H9 (cell line): Measurements from ENCODE around the gene MSANTD2. TPM values are rescaled to one million over a fixed set of nuclear protein-coding genes. Genes with fewer than 3 reads are reported as not detected.

Experiments
- DNase-seq: peaks from one replicate; pipeline ENCODE4 v3.0.0-alpha.2; 2017
- H2AFZ ChIP-seq: one replicate; pipeline ENCODE4 v1.6.1; 2013; ENCODE audit warnings: mild to moderate bottlenecking, low read length, control low read depth, moderate library complexity
- H2AK5ac ChIP-seq: 2 replicates; pipeline ENCODE4 v1.6.1; 2013; ENCODE audit warnings: low read length, control low read depth, mixed read lengths; ENCODE audit not compliant: insufficient read length
- H2BK120ac ChIP-seq: one replicate; pipeline ENCODE4 v1.6.1; 2013; ENCODE audit warnings: low read depth, mild to moderate bottlenecking, low read length, control low read depth, inconsistent platforms; ENCODE audit not compliant: poor library complexity, severe bottlenecking
- H2BK12ac ChIP-seq: 2 replicates; pipeline ENCODE4 v1.6.1; 2013; ENCODE audit warnings: low read length, control low read depth, mixed read lengths, low read depth; ENCODE audit not compliant: insufficient read length
- H2BK15ac ChIP-seq: 2 replicates; pipeline ENCODE4 v1.6.1; 2013; ENCODE audit warnings: low read depth, low read length, control low read depth
- H2BK20ac ChIP-seq: one replicate; pipeline ENCODE4 v1.6.1; 2013; ENCODE audit warnings: low read depth, mild to moderate bottlenecking, low read length, control low read depth, inconsistent platforms; ENCODE audit not compliant: poor library complexity, severe bottlenecking
- H2BK5ac ChIP-seq: 2 replicates; pipeline ENCODE4 v1.6.1; 2013; ENCODE audit warnings: low read length, control low read depth, mixed read lengths; ENCODE audit not compliant: insufficient read length
- H3K14ac ChIP-seq: 2 replicates; pipeline ENCODE4 v1.6.1; 2013; ENCODE audit warnings: low read length, control low read depth; ENCODE audit not compliant: insufficient read depth
- H3K18ac ChIP-seq: 2 replicates; pipeline ENCODE4 v1.6.1; 2013; ENCODE audit warnings: low read depth, mild to moderate bottlenecking, mixed read lengths, low read length, control low read depth; ENCODE audit not compliant: insufficient read length
- H3K23ac ChIP-seq: 2 replicates; pipeline ENCODE4 v1.6.1; 2013; ENCODE audit warnings: low read length, control low read depth, mixed read lengths, low read depth; ENCODE audit not compliant: insufficient read length
- H3K23me2 ChIP-seq: 2 replicates; pipeline ENCODE4 v1.6.1; 2013; ENCODE audit warnings: low read depth, mild to moderate bottlenecking, mixed read lengths, low read length, control low read depth; ENCODE audit not compliant: insufficient read length, poor library complexity, severe bottlenecking
- H3K27ac ChIP-seq: 2 replicates; pipeline ENCODE4 v1.5.1; 2013; ENCODE audit warnings: low read length, control low read depth, mixed read lengths, low read depth; ENCODE audit not compliant: insufficient read length
- H3K27me3 ChIP-seq: 2 replicates; pipeline ENCODE4 v1.6.1; 2013; ENCODE audit warnings: low read length, control low read depth, inconsistent platforms; ENCODE audit not compliant: insufficient read depth
- H3K4ac ChIP-seq: 2 replicates; pipeline ENCODE4 v1.6.1; 2013; ENCODE audit warnings: low read depth, mild to moderate bottlenecking, control low read depth, inconsistent platforms, low read length, moderate library complexity
- H3K4me1 ChIP-seq: 2 replicates; pipeline ENCODE4 v1.6.1; 2013; ENCODE audit warnings: low read length, control low read depth, inconsistent platforms; ENCODE audit not compliant: insufficient read depth
- H3K4me2 ChIP-seq: 2 replicates; pipeline ENCODE4 v1.6.1; 2013; ENCODE audit warnings: low read length, control low read depth, mixed read lengths; ENCODE audit not compliant: insufficient read length, insufficient read depth
- H3K56ac ChIP-seq: 2 replicates; pipeline ENCODE4 v1.6.1; 2013; ENCODE audit warnings: low read depth, mild to moderate bottlenecking, mixed read lengths, low read length, control low read depth; ENCODE audit not compliant: insufficient read length
- H3K79me1 ChIP-seq: 2 replicates; pipeline ENCODE4 v1.6.1; 2013; ENCODE audit warnings: low read depth, mild to moderate bottlenecking, moderate library complexity, low read length, control low read depth, inconsistent platforms; ENCODE audit not compliant: insufficient read depth, poor library complexity, severe bottlenecking
- H3K79me2 ChIP-seq: 2 replicates; pipeline ENCODE4 v1.6.1; 2013; ENCODE audit warnings: low read length, control low read depth, inconsistent platforms; ENCODE audit not compliant: insufficient read depth
- H3K9ac ChIP-seq: 2 replicates; pipeline ENCODE4 v1.6.1; 2013; ENCODE audit warnings: low read length, control low read depth, mixed read lengths; ENCODE audit not compliant: insufficient read length; ENCODE audit errors: extremely low read depth
- H3K9me3 ChIP-seq: one replicate; pipeline ENCODE4 v1.6.1; 2013; ENCODE audit warnings: low read depth, low read length, inconsistent platforms; ENCODE audit not compliant: control insufficient read depth
- H3T11ph ChIP-seq: one replicate; pipeline ENCODE4 v1.6.1; 2013; ENCODE audit warnings: mild to moderate bottlenecking, low read length, control low read depth, inconsistent platforms
- H4K20me1 ChIP-seq: one replicate; pipeline ENCODE4 v1.6.1; 2013; ENCODE audit not compliant: control insufficient read depth, insufficient read length, insufficient read depth
- H4K5ac ChIP-seq: 2 replicates; pipeline ENCODE4 v1.6.1; 2013; ENCODE audit warnings: low read depth, mild to moderate bottlenecking, mixed read lengths, low read length, control low read depth; ENCODE audit not compliant: insufficient read length
- H4K8ac ChIP-seq: replicated peaks from 2 replicates; pipeline ENCODE4 v1.6.1; 2013; ENCODE audit warnings: low read length, control low read depth, mixed read lengths, low read depth; ENCODE audit not compliant: insufficient read length
- H4K91ac ChIP-seq: 2 replicates; pipeline ENCODE4 v1.6.1; 2013; ENCODE audit warnings: low read depth, mild to moderate bottlenecking, moderate library complexity, mixed read lengths, low read length, control low read depth; ENCODE audit not compliant: insufficient read length
- H3K27ac Mint-ChIP-seq, 3 experiments: 2 replicates in 2 of 3; 3 replicates in 1 of 3; pipeline ENCODE4 v1.8.0; 2020 to 2021; ENCODE audit warnings: mixed read lengths in 3 of 3, mild to moderate bottlenecking in 1 of 3, moderate library complexity in 1 of 3
- H3K27me3 Mint-ChIP-seq: 2 replicates; pipeline ENCODE4 v1.8.0; 2021; ENCODE audit warnings: low read depth, mild to moderate bottlenecking, moderate library complexity, mixed read lengths
- H3K36me3 Mint-ChIP-seq, 3 experiments: 2 replicates in 2 of 3; 3 replicates in 1 of 3; pipeline ENCODE4 v1.8.0; 2020 to 2021; ENCODE audit warnings: low read depth in 3 of 3, mixed read lengths in 3 of 3; ENCODE audit not compliant: insufficient read depth in 1 of 3
- H3K4me1 Mint-ChIP-seq, 2 experiments: 2 replicates each; pipeline ENCODE4 v1.8.0; 2020; ENCODE audit warnings: mixed read lengths in 2 of 2
- H3K4me3 Mint-ChIP-seq, 2 experiments: 2 replicates in 1 of 2; 3 replicates in 1 of 2; pipeline ENCODE4 v1.8.0; 2020 to 2021; ENCODE audit warnings: mild to moderate bottlenecking in 2 of 2, mixed read lengths in 2 of 2, moderate library complexity in 1 of 2
- H3K9me3 Mint-ChIP-seq, 2 experiments: 2 replicates in 1 of 2; 3 replicates in 1 of 2; pipeline ENCODE4 v1.8.0; 2020; ENCODE audit warnings: mild to moderate bottlenecking in 2 of 2, mixed read lengths in 2 of 2, moderate library complexity in 1 of 2
- CTCF ChIP-seq: fragments of 200-600 bp; sonication (generic); conservative IDR thresholded peaks from 3 replicates; pipeline ENCODE4 v1.8.0; 2021; ENCODE audit warnings: antibody characterized with exemption, mild to moderate bottlenecking
- WGBS: extraction: QIAGEN DNeasy Blood & Tissue Kit; methylation state at CpG from one replicate; pipeline ENCODE4 v1.1.7; 2013; ENCODE audit warnings: missing lambda C conversion rate, low lambda C conversion rate, mixed read lengths; ENCODE audit not compliant: insufficient read length; ENCODE audit errors: extremely low coverage; 5-methylcytosine and 5-hydroxymethylcytosine counted together
- total RNA-seq: library from RNA; stranded (reverse); gene quantifications from 2 replicates; pipeline ENCODE4 v1.2.1, GENCODE V29; 2021

MSANTD2 gene
- total RNA-seq, 1 experiment from 2014 or later: 18.1 TPM

GRCh38 chr11:124742555-124742954 lies 57.7 kb downstream of the MSANTD2 start:
- Histone ChIP-seq H2BK20ac (no peak overlapping the region), H2BK15ac (no peak overlapping the region), H2AFZ (no peak overlapping the region), H2BK5ac (no peak overlapping the region), H2BK12ac (no peak overlapping the region), H3K18ac (no peak overlapping the region), H3K79me2 (no peaks in the 10 kb centered on the region), H3K4ac (no peak overlapping the region), H3K56ac (no peak overlapping the region), H3K23ac (no peak overlapping the region), H3K9me3 (no peaks in the 10 kb centered on the region), H4K8ac (no peak overlapping the region), H4K91ac (no peak overlapping the region), H4K20me1 (no peaks in the 10 kb centered on the region), H3K4me1 (no peaks in the 10 kb centered on the region), H3T11ph (no peak overlapping the region), H2BK120ac (no peak overlapping the region), H3K79me1 (no peaks in the 10 kb centered on the region), H3K27ac (no peak overlapping the region), H3K14ac (no peak overlapping the region), H3K23me2 (peaks cover 30% of the 10 kb centered on the region), H3K4me2 (no peak overlapping the region), H3K9ac (no peak overlapping the region), H4K5ac (no peak overlapping the region), H3K27me3 (peaks cover 85% of the 10 kb centered on the region), H2AK5ac (no peak overlapping the region)
- no peak for TF ChIP-seq CTCF
- H3K36me3 Mint-ChIP-seq: no peaks in the 10 kb centered on the region; a peak in 1 of 7 replicates
- peaks cover 0 to 3% of the 10 kb centered on the region in 2 experiments; a peak in 1 of 5 replicates for H3K9me3 Mint-ChIP-seq
- H3K4me1 Mint-ChIP-seq: peaks cover 33 to 38% of the 10 kb centered on the region in 2 experiments
- peaks cover 94% of the 10 kb centered on the region for H3K27me3 Mint-ChIP-seq
- H3K27ac Mint-ChIP-seq: no peak overlapping the region
- DNase-seq: no peak
- no CpG with 5 or more reads among the region's 2 CpGs for WGBS
- no peak overlapping the region for H3K4me3 Mint-ChIP-seq
